T-helper 2 cell treated with Interferon-gamma antibody and Interleukin-4, amounts not matched to agents 100 ng/mL and 5 ng/mL, for 36 hours (primary cell): ENCODE measurements around the gene TRMT2A. TPM values are rescaled to one million over a fixed set of nuclear protein-coding genes. Genes with fewer than 3 reads are reported as not detected.

ENCODE experiments used
- intact Hi-C: fragments of 100-400 bp; cut with micrococcal nuclease; formaldehyde crosslinking; loops from one replicate; pipeline ENCODE4 v1.15.1; 2023
- total RNA-seq: library from RNA; stranded (reverse); gene quantifications from 2 replicates; pipeline ENCODE4 v1.2.3, GENCODE V29; 2022

Gene TRMT2A
- total RNA-seq, 1 donor from 2014 or later, result 91.1 TPM

- intact Hi-C loops, result no loop called here
Observed at GRCh38 chr22:20123366-20124082, 6.5 kb upstream of the TRMT2A start.

GRCh38 chr22:20121856-20122415, 4.9 kb upstream of the TRMT2A start:
- intact Hi-C loops, result no loop called here

- intact Hi-C loops, result loop anchor here (5.0 to 10.0 kb wide), 2 partner anchors 146 to 264 kb away; partner anchors contain the start of genes GNB1L and RTL10
Observed at GRCh38 chr22:20118300-20119020, 1.4 kb upstream of the TRMT2A start.

GRCh38 chr22:20117633-20118299, 740 bp upstream of the TRMT2A start:
- intact Hi-C loops, result loop anchor here (1.0 to 10.0 kb wide), 6 partner anchors 37 to 741 kb away; partner anchors contain the start of genes DGCR8, GNB1L, PI4KA and RTL10

GRCh38 chr22:20116376-20116950, 563 bp downstream of the TRMT2A start:
- intact Hi-C loops, result loop anchor here (2.0 to 10.0 kb wide), 4 partner anchors 96 to 742 kb away; partner anchors contain the start of genes GNB1L, PI4KA, RTL10 and SNAP29

- intact Hi-C loops, result loop anchor here (2.0 to 10.0 kb wide), 4 partner anchors 95 to 743 kb away; partner anchors contain the start of genes GNB1L, PI4KA, RTL10 and SNAP29
Observed at GRCh38 chr22:20115691-20116375, 1.2 kb downstream of the TRMT2A start, which contains the start of gene RANBP1. TSS of gene RANBP1 (plus strand) at chr22:20116104. CDS start at chr22:20116185, 81 bp downstream.

- intact Hi-C loops, result loop anchor here (5.0 to 10.0 kb wide), 2 partner anchors 142 to 260 kb away; partner anchors contain the start of genes GNB1L and RTL10
Observed at GRCh38 chr22:20114506-20115475, 2.2 kb downstream of the TRMT2A start.

- intact Hi-C loops, result loop anchor here (10.0 kb wide), 1 partner anchor 259 kb away; the partner anchor contains the start of genes GNB1L and RTL10
Observed at GRCh38 chr22:20113551-20114310, 3.3 kb downstream of the TRMT2A start.

GRCh38 chr22:20112623-20113511, 4.2 kb downstream of the TRMT2A start:
- intact Hi-C loops, result loop anchor here (10.0 kb wide), 1 partner anchor 258 kb away; the partner anchor contains the start of genes GNB1L and RTL10

GRCh38 chr22:20111689-20112622, 5.1 kb downstream of the TRMT2A start:
- intact Hi-C loops, result loop anchor here (10.0 kb wide), 1 partner anchor 257 kb away; the partner anchor contains the start of genes GNB1L and RTL10

GRCh38 chr22:20111045-20111688, 5.9 kb downstream of the TRMT2A start:
- intact Hi-C loops, result loop anchor here (10.0 kb wide), 1 partner anchor 256 kb away; the partner anchor contains the start of genes GNB1L and RTL10

- intact Hi-C loops, result loop anchor here (10.0 kb wide), 1 partner anchor 256 kb away; the partner anchor contains the start of genes GNB1L and RTL10
Observed at GRCh38 chr22:20110359-20110985, 6.6 kb downstream of the TRMT2A start.

GRCh38 chr22:20109411-20110358, 7.3 kb downstream of the TRMT2A start:
- intact Hi-C loops, result loop anchor here (10.0 kb wide), 1 partner anchor 255 kb away; the partner anchor contains the start of genes GNB1L and RTL10
